HEK293 (cell line): ENCODE data around the gene ZNF428.

Source experiments
- CTCF ChIA-PET: fragments of 350-600 bp; formaldehyde crosslinking; extraction: SDS; loops from one replicate; lab custom pipeline; 2021; ENCODE audit warnings: antibody characterized with exemption; lab: Yijun Ruan, JAX
- POLR2A ChIA-PET: fragments of 300-600 bp; formaldehyde crosslinking; extraction: SDS; loops from one replicate; lab custom pipeline; 2020; ENCODE audit warnings: antibody characterized with exemption, inconsistent platforms; lab: Yijun Ruan, JAX
- H3K27ac ChIP-seq: fragments of 200-500 bp; sonication (Bioruptor generic); 2 replicates; pipeline ENCODE4 v1.5.1; 2014; ENCODE audit warnings: low read depth, low read length, control low read depth, inconsistent platforms; ENCODE audit errors: extremely low read depth
- H3K36me3 ChIP-seq, 2 experiments: fragments of 200-500 bp in 1 of 2; sonication (Bioruptor generic) in 1 of 2; 1 replicate in 1 of 2; 2 replicates in 1 of 2; pipeline ENCODE4 v1.5.1; 2014 to 2017; ENCODE audit warnings: inconsistent platforms in 2 of 2, low read length in 2 of 2; ENCODE audit not compliant: control insufficient read depth in 2 of 2, insufficient read depth in 1 of 2
- H3K4me1 ChIP-seq: fragments of 200-500 bp; sonication (Bioruptor generic); 2 replicates; pipeline ENCODE4 v1.5.1; 2014; ENCODE audit warnings: mild to moderate bottlenecking, low read length, inconsistent platforms; ENCODE audit not compliant: control insufficient read depth, insufficient read depth
- H3K4me3 ChIP-seq: 2 replicates; pipeline ENCODE4 v1.5.1; 2011; ENCODE audit warnings: low read depth, mild to moderate bottlenecking, control low read depth, low read length, moderate library complexity
- H3K9me3 ChIP-seq: fragments of 200-500 bp; sonication (Bioruptor generic); 2 replicates; pipeline ENCODE4 v1.5.1; 2014; ENCODE audit warnings: low read depth, low read length, inconsistent platforms; ENCODE audit not compliant: control insufficient read depth, insufficient read depth
- GLIS2 ChIP-seq: fragments of 450-650 bp; formaldehyde crosslinking; IDR thresholded peaks from 2 replicates; pipeline ENCODE4 v1.5.1; 2016; ENCODE audit warnings: missing biosample characterization, missing genetic modification characterization
- IKZF3 ChIP-seq: fragments of 450-650 bp; IDR thresholded peaks from 2 replicates; pipeline ENCODE4 v1.5.0; 2018; ENCODE audit warnings: missing biosample characterization, mild to moderate bottlenecking, missing genetic modification characterization, moderate library complexity
- KLF7 ChIP-seq: fragments of 450-650 bp; formaldehyde crosslinking; IDR thresholded peaks from 2 replicates; pipeline ENCODE4 v1.5.1; 2016; ENCODE audit warnings: missing biosample characterization, missing genetic modification characterization, borderline replicate concordance
- ZIC2 ChIP-seq: fragments of 450-650 bp; formaldehyde crosslinking; IDR thresholded peaks from 2 replicates; pipeline ENCODE4 v1.5.1; 2016; ENCODE audit warnings: missing biosample characterization, missing genetic modification characterization
- ZNF146 ChIP-seq: fragments of 450-650 bp; formaldehyde crosslinking; IDR thresholded peaks from 2 replicates; pipeline ENCODE4 v1.5.1; 2016; ENCODE audit warnings: missing biosample characterization, missing genetic modification characterization
- ZNF335 ChIP-seq: fragments of 450-650 bp; formaldehyde crosslinking; conservative IDR thresholded peaks from 2 replicates; pipeline ENCODE4 v1.5.1; 2016; ENCODE audit warnings: missing biosample characterization, missing genetic modification characterization
- ZNF391 ChIP-seq: fragments of 450-650 bp; formaldehyde crosslinking; IDR thresholded peaks from 2 replicates; pipeline ENCODE4 v1.5.1; 2016; ENCODE audit warnings: low read depth, missing biosample characterization, missing genetic modification characterization, borderline replicate concordance
- ZNF501 ChIP-seq: fragments of 450-650 bp; formaldehyde crosslinking; IDR thresholded peaks from 2 replicates; pipeline ENCODE4 v1.5.1; 2016; ENCODE audit warnings: missing biosample characterization, missing genetic modification characterization
- ZNF660 ChIP-seq: fragments of 450-650 bp; IDR thresholded peaks from 2 replicates; pipeline ENCODE4 v1.5.1; 2018; ENCODE audit warnings: missing biosample characterization, mild to moderate bottlenecking, missing genetic modification characterization
- ZNF664 ChIP-seq: fragments of 450-650 bp; formaldehyde crosslinking; IDR thresholded peaks from 2 replicates; pipeline ENCODE4 v1.5.1; 2016; ENCODE audit warnings: missing biosample characterization, missing genetic modification characterization
- ZNF830 ChIP-seq: fragments of 450-650 bp; IDR thresholded peaks from 2 replicates; pipeline ENCODE4 v1.5.0; 2018; ENCODE audit warnings: missing biosample characterization, missing genetic modification characterization, low read depth, mild to moderate bottlenecking, moderate library complexity
- TF ChIP-seq, protein P1 (sequence below): fragments of 450-650 bp; formaldehyde crosslinking; IDR thresholded peaks from 2 replicates; pipeline ENCODE4; 2016; ENCODE audit warnings: missing biosample characterization, missing genetic modification characterization
- TF ChIP-seq, protein P2 (sequence below): fragments of 450-650 bp; formaldehyde crosslinking; IDR thresholded peaks from 2 replicates; pipeline ENCODE4 v1.5.1; 2016; ENCODE audit warnings: missing biosample characterization, missing genetic modification characterization
- TF ChIP-seq, protein P3 (sequence below): fragments of 450-650 bp; IDR thresholded peaks from 2 replicates; pipeline ENCODE4 v1.5.1; 2018; ENCODE audit warnings: missing biosample characterization, mild to moderate bottlenecking, missing genetic modification characterization

Gene ZNF428

DNA sequence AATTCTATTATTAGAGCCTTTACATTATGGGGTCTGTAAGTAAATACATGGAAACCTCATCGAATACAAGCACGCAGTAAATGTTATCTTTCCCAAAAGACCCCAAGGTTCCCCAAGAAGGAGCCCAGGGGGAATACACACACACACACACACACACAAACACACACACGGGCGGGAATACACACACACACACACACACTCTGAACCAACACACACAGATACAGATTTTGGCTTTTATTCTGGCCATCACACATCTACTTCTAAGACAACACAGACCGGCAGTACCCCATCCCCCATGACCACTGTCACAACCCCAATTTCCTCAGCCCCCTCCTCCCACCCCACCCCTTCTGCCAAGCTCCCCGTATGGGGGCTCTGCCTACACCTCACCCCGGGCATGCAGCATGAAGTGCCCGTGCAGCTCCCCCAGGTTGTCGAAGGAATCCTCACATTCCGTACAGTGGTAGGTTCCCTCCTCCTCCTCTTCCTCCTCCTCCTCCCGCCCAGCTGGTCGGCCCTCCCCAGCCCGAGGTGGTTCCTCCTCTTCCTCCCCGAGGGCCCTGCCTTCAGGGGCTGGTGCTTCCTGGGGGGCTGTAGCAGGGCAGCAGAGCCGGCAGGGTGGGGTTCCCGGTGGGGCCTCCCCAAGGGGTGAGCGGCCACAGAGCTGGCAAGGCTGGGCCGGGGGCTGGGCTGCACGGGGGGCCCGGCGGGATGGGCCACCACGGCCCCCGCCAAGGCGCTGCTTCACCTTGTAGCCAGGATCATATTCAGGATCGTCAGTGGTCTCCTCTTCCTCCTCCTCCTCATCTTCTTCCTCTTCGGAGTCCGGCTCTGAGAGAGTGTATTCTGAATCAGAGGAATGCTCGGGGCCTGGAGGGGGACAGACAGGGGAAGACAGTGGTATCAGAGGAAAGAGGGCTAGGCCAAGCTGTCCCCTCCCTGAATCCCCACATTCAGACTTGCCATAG is 11.9 kb downstream of the ZNF428 start (continued):
- TF ChIP-seq, protein P1, sequence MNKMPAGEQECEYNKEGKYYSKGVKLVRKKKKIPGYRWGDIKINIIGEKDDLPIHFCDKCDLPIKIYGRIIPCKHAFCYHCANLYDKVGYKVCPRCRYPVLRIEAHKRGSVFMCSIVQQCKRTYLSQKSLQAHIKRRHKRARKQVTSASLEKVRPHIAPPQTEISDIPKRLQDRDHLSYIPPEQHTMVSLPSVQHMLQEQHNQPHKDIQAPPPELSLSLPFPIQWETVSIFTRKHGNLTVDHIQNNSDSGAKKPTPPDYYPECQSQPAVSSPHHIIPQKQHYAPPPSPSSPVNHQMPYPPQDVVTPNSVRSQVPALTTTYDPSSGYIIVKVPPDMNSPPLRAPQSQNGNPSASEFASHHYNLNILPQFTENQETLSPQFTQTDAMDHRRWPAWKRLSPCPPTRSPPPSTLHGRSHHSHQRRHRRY (tag by site-specific recombination), result 0 out of 2 replicates have a peak, but pooled peaks have one; percentile 72
- peak; percentile 37; the same call in 1 of the 2 replicates for TF ChIP-seq ZIC2
- no peak for TF ChIP-seq IKZF3 (tag by site-specific recombination)
- TF ChIP-seq KLF7, result 0 out of 2 replicates have a peak, but pooled peaks have one; percentile 36
- no peak for TF ChIP-seq ZNF146 (tag by site-specific recombination)

DNA sequence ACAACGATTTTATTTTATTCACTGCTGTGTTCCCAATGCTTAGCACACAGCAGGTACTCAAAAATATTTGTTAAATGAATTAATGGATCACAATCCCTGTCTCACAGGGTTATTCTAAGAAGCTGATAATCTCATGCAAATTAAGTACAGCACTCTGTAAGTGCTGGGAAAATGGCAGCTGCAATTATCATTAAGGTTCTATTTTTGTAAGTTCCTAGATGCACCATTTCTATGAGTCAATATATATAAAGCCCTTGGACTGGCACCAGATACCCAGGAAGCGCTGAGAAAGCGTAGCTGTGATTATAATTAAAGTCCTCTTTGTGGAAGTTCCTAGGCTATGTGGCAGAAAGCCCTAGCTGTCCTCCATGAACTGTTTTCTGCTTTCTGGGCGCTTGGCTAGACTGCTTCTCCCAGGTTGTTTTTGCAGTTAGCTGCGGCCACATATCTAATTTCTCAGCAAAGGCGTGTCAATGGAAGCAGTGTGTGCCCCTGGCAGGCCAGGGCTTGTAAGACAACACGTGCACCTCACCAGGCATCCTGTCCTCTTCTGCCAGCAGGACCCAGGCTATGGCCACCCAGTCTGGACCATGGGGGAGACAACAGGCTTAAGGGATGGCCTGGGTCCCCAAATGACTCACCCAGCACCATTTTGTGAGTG is 12.7 kb downstream of the ZNF428 start:
- TF ChIP-seq, protein P2, sequence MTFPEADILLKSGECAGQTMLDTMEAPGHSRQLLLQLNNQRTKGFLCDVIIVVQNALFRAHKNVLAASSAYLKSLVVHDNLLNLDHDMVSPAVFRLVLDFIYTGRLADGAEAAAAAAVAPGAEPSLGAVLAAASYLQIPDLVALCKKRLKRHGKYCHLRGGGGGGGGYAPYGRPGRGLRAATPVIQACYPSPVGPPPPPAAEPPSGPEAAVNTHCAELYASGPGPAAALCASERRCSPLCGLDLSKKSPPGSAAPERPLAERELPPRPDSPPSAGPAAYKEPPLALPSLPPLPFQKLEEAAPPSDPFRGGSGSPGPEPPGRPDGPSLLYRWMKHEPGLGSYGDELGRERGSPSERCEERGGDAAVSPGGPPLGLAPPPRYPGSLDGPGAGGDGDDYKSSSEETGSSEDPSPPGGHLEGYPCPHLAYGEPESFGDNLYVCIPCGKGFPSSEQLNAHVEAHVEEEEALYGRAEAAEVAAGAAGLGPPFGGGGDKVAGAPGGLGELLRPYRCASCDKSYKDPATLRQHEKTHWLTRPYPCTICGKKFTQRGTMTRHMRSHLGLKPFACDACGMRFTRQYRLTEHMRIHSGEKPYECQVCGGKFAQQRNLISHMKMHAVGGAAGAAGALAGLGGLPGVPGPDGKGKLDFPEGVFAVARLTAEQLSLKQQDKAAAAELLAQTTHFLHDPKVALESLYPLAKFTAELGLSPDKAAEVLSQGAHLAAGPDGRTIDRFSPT (tag by site-specific recombination), result no peak
- 0 out of 2 replicates have a peak, but pooled peaks have one; percentile 42 for TF ChIP-seq ZNF501
- TF ChIP-seq, protein P3, sequence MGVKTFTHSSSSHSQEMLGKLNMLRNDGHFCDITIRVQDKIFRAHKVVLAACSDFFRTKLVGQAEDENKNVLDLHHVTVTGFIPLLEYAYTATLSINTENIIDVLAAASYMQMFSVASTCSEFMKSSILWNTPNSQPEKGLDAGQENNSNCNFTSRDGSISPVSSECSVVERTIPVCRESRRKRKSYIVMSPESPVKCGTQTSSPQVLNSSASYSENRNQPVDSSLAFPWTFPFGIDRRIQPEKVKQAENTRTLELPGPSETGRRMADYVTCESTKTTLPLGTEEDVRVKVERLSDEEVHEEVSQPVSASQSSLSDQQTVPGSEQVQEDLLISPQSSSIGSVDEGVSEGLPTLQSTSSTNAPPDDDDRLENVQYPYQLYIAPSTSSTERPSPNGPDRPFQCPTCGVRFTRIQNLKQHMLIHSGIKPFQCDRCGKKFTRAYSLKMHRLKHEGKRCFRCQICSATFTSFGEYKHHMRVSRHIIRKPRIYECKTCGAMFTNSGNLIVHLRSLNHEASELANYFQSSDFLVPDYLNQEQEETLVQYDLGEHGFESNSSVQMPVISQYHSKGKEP (tag by site-specific recombination), result peak; percentile 54
- 0 out of 2 replicates have a peak, but pooled peaks have one; percentile 4 for TF ChIP-seq ZNF664 (tag by site-specific recombination)
- 0 out of 2 replicates have a peak, but pooled peaks have one; percentile 38 for TF ChIP-seq ZIC2
- 0 out of 2 replicates have a peak, but pooled peaks have one; percentile 14 for TF ChIP-seq ZNF660 (tag by site-specific recombination)
- no peak for TF ChIP-seq ZNF830 (tag by site-specific recombination)
- 0 out of 2 replicates have a peak, but pooled peaks have one; percentile 9 for TF ChIP-seq ZNF335 (tag by site-specific recombination)
- 0 out of 2 replicates have a peak, but pooled peaks have one; percentile 14 for TF ChIP-seq ZNF391
- peak; percentile 25; the same call in 1 of the 2 replicates for TF ChIP-seq GLIS2 (tag by site-specific recombination)
- ChIA-PET POLR2A (interaction anchor here (1.1 to 3.4 kb wide), 3 partner anchors 8 to 12 kb away, joined by 4 to 19 read pairs (median 4); partner anchors contain the start of genes IRGQ and ZNF576), CTCF (interaction anchor here (1.0 to 3.1 kb wide), 5 partner anchors 45 to 139 kb away, joined by 3 to 11 read pairs (median 4); no protein-coding TSS in a partner anchor)
- peaks cover 43 to 75% of the 10 kb centered on the region in 2 experiments for H3K36me3 ChIP-seq
- H3K4me1 ChIP-seq, result peaks cover 28% of the 10 kb centered on the region
- H3K9me3 ChIP-seq, result no peaks in the 10 kb centered on the region
- peak overlapping the region; percentile 58 for H3K27ac ChIP-seq
- H3K4me3 ChIP-seq, result no peak overlapping the region
